Measurements from ENCODE around the gene NRBP1. TPM values are rescaled to one million over a fixed set of nuclear protein-coding genes. Genes with fewer than 3 reads are reported as not detected.
A peak's percentile ranks its signal among the peaks of the same experiment; 100 is the strongest.

NRBP1 gene
- total and polyA plus RNA-seq, 9 of the 15 experiments (the other 6 are each of a cell fraction or from before 2014, with no cell fraction given), result 2.9 to 84.5 (median 36.9) TPM

DNA sequence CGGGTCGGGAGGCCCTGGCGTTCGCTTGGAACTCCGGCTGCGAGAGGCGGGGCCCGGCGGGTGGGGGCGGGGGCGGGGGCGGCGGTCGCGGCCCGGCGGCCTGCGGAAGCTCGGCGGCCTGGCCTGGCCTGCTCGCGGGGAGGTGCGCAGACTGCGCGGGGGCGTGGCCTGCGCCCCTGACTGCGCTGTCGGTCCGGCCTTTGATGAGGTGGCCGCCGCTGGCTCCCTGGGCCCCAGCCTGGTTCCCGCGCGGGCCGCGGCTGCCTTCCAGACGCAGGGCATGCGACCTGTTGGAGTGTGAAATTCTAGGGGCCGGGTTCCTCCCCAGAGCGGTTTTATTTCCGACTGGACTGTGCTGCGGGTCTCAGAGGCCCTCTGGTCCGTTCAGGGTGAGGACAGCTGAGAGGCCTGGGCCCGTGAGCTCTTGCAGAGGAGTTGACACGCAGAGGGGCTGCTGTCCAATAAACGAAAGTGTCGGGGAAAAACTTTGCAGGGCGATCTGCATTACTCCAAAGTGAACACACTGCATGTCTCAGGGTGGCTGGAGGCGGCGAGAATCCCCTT, 629 bp downstream of the NRBP1 start (continued):
- TF ChIP-seq SAP30 (IDR thresholded peaks at IDR 0.05; ENCODE audit: borderline replicate concordance, insufficient read depth, low read depth, low read length, poor library complexity, severe bottlenecking) (peak; percentile 10), RFX5 (IDR thresholded peaks at IDR 0.05; ENCODE audit: low read depth, low read length) (no peak), HDAC2 (IDR thresholded peaks at IDR 0.05) (peak; percentile 41; the same call in 1 of the 2 replicates), PRPF4 (IDR thresholded peaks at IDR 0.05; ENCODE audit: insufficient read depth, low read depth, low read length, poor library complexity, severe bottlenecking) (no peak), CREB1 (IDR thresholded peaks at IDR 0.05) (peak; percentile 33; the same call in 1 of the 2 replicates), CREB1 (CRISPR knock-in tag; IDR thresholded peaks at IDR 0.05) (peak; percentile 12; the same call in 1 of the 2 replicates), ARID1B (IDR thresholded peaks at IDR 0.05) (no peak), ASH1L (IDR thresholded peaks at IDR 0.05; ENCODE audit: borderline replicate concordance, low read depth, partially characterized antibody) (no peak), YY1 (IDR thresholded peaks at IDR 0.05; ENCODE audit: borderline replicate concordance in 1 of 3, control insufficient read depth in 1 of 3, extremely low read depth in 1 of 3, insufficient read depth in 3 of 3, insufficient read length in 1 of 3, insufficient replicate concordance in 2 of 3, low read depth in 1 of 3, low read length in 2 of 3) (peak in 1 of 3 experiments; percentile 64), TCFL5 (CRISPR knock-in tag; conservative IDR thresholded peaks at IDR 0.05) (no peak), ZNF212 (CRISPR knock-in tag; IDR thresholded peaks at IDR 0.05) (no peak), ILK (tag; IDR thresholded peaks at IDR 0.05; ENCODE audit: borderline replicate concordance, low read depth) (no peak), MAFG (tag; conservative IDR thresholded peaks at IDR 0.05) (no peak), ZNF77 (CRISPR knock-in tag; IDR thresholded peaks at IDR 0.05) (no peak), MTA2 (IDR thresholded peaks at IDR 0.05; ENCODE audit: low read depth) (no peak), FOSL1 (tag; conservative IDR thresholded peaks at IDR 0.05) (no peak)
- TF ChIP-seq, protein P1, sequence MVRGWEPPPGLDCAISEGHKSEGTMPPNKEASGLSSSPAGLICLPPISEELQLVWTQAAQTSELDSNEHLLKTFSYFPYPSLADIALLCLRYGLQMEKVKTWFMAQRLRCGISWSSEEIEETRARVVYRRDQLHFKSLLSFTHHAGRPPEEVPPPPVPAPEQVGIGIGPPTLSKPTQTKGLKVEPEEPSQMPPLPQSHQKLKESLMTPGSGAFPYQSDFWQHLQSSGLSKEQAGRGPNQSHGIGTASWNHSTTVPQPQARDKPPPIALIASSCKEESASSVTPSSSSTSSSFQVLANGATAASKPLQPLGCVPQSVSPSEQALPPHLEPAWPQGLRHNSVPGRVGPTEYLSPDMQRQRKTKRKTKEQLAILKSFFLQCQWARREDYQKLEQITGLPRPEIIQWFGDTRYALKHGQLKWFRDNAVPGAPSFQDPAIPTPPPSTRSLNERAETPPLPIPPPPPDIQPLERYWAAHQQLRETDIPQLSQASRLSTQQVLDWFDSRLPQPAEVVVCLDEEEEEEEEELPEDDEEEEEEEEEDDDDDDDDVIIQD (CRISPR knock-in tag; IDR thresholded peaks at IDR 0.05), result no peak
- TF ChIP-seq, protein P2, sequence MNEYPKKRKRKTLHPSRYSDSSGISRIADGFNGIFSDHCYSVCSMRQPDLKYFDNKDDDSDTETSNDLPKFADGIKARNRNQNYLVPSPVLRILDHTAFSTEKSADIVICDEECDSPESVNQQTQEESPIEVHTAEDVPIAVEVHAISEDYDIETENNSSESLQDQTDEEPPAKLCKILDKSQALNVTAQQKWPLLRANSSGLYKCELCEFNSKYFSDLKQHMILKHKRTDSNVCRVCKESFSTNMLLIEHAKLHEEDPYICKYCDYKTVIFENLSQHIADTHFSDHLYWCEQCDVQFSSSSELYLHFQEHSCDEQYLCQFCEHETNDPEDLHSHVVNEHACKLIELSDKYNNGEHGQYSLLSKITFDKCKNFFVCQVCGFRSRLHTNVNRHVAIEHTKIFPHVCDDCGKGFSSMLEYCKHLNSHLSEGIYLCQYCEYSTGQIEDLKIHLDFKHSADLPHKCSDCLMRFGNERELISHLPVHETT (CRISPR knock-in tag; conservative IDR thresholded peaks at IDR 0.05 in 1 of 2, IDR thresholded peaks at IDR 0.05 in 1 of 2), result peak in 1 of 2 experiments; percentile 73; a peak in 1 of 4 replicates
- TF ChIP-seq, protein P3, sequence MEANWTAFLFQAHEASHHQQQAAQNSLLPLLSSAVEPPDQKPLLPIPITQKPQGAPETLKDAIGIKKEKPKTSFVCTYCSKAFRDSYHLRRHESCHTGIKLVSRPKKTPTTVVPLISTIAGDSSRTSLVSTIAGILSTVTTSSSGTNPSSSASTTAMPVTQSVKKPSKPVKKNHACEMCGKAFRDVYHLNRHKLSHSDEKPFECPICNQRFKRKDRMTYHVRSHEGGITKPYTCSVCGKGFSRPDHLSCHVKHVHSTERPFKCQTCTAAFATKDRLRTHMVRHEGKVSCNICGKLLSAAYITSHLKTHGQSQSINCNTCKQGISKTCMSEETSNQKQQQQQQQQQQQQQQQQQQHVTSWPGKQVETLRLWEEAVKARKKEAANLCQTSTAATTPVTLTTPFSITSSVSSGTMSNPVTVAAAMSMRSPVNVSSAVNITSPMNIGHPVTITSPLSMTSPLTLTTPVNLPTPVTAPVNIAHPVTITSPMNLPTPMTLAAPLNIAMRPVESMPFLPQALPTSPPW (CRISPR knock-in tag; IDR thresholded peaks at IDR 0.05), result peak; percentile 86
- TF ChIP-seq, protein P4, sequence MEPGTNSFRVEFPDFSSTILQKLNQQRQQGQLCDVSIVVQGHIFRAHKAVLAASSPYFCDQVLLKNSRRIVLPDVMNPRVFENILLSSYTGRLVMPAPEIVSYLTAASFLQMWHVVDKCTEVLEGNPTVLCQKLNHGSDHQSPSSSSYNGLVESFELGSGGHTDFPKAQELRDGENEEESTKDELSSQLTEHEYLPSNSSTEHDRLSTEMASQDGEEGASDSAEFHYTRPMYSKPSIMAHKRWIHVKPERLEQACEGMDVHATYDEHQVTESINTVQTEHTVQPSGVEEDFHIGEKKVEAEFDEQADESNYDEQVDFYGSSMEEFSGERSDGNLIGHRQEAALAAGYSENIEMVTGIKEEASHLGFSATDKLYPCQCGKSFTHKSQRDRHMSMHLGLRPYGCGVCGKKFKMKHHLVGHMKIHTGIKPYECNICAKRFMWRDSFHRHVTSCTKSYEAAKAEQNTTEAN (CRISPR knock-in tag; IDR thresholded peaks at IDR 0.05), result no peak

Measured in K562 (cell line).